Ascending aorta (tissue), 2 donors: ENCODE data around the gene LRBA. TPM values are rescaled to one million over a fixed set of nuclear protein-coding genes. Genes with fewer than 3 reads are reported as not detected.

Experiments
- DNase-seq, 2 donors: peaks; one replicate each; pipeline ENCODE4 v3.0.0-alpha.2; 2019; ENCODE audit warnings: low spot score in 2 of 2
- H3K27ac ChIP-seq, 2 donors: fragments of 200-600 bp; sonication (generic); one replicate each; pipeline ENCODE4 v1.5.1; 2016 to 2017; ENCODE audit warnings: mild to moderate bottlenecking in 1 of 2
- H3K27me3 ChIP-seq: fragments of 200-600 bp; sonication (generic); one replicate; pipeline ENCODE4 v1.5.1; 2017
- H3K36me3 ChIP-seq, 2 donors: fragments of 200-600 bp; sonication (generic); one replicate each; pipeline ENCODE4 v1.5.1; 2016
- H3K4me1 ChIP-seq, 2 donors: fragments of 200-600 bp; sonication (generic); one replicate each; pipeline ENCODE4 v1.5.1; 2016 to 2017; ENCODE audit warnings: mild to moderate bottlenecking in 1 of 2
- H3K4me3 ChIP-seq, 2 donors: fragments of 200-600 bp; sonication (generic); one replicate each; pipeline ENCODE4 v1.5.1; 2016 to 2017; ENCODE audit warnings: mild to moderate bottlenecking in 1 of 2
- H3K9me3 ChIP-seq, 2 donors: fragments of 200-600 bp; sonication (generic); one replicate each; pipeline ENCODE4 v1.5.1; 2016
- CTCF ChIP-seq, 3 experiments: fragments of 200-600 bp in 2 of 3; fragments of 450-650 bp in 1 of 3; sonication (generic) in 2 of 3; IDR thresholded peaks; one replicate each; pipeline ENCODE4 v1.5.1; 2016 to 2019; ENCODE audit warnings: antibody characterized with exemption in 3 of 3, mild to moderate bottlenecking in 1 of 3, moderate library complexity in 1 of 3
- intact Hi-C: fragments of 100-400 bp; cut with DNase I; formaldehyde crosslinking; loops from one replicate; pipeline ENCODE4 v1.15.1; 2023
- total RNA-seq: library from RNA; depleted of rRNA; stranded (reverse); fragments of >200 nt; gene quantifications from one replicate; pipeline ENCODE4 v1.1.0, GENCODE V29; 2016

Gene LRBA
- total RNA-seq, 1 donor from 2014 or later: 15.2 TPM

- H3K4me1 ChIP-seq: no peaks in the 10 kb centered on the region
- no peak overlapping the region for H3K27ac ChIP-seq
- H3K9me3 ChIP-seq: no peaks in the 10 kb centered on the region
- H3K27me3 ChIP-seq: no peaks in the 10 kb centered on the region
- no peaks in the 10 kb centered on the region for H3K36me3 ChIP-seq
- DNase-seq: no peak
- TF ChIP-seq CTCF (IDR thresholded peaks at IDR 0.05): no peak
- H3K4me3 ChIP-seq: no peak overlapping the region
- intact Hi-C loops: no loop called here
These were observed 315.5 kb downstream of the LRBA start for GRCh38 chr4:150699599-150699998.

- H3K36me3 ChIP-seq: no peaks in the 10 kb centered on the region
- intact Hi-C loops: no loop called here
- no peak overlapping the region for H3K4me3 ChIP-seq
- no peak for DNase-seq
- H3K4me1 ChIP-seq: no peaks in the 10 kb centered on the region
- no peak for TF ChIP-seq CTCF (IDR thresholded peaks at IDR 0.05)
- no peaks in the 10 kb centered on the region for H3K27me3 ChIP-seq
- no peaks in the 10 kb centered on the region for H3K9me3 ChIP-seq
- H3K27ac ChIP-seq: no peak overlapping the region
These were observed 319.9 kb downstream of the LRBA start for GRCh38 chr4:150695162-150695561.

GRCh38 chr4:150694438-150694837 is 320.6 kb downstream of the LRBA start:
- Histone ChIP-seq H3K4me1 (no peaks in the 10 kb centered on the region), H3K27me3 (no peaks in the 10 kb centered on the region), H3K9me3 (no peaks in the 10 kb centered on the region), H3K36me3 (no peaks in the 10 kb centered on the region), H3K4me3 (no peak overlapping the region), H3K27ac (no peak overlapping the region)
- TF ChIP-seq CTCF (IDR thresholded peaks at IDR 0.05): no peak
- DNase-seq: no peak
- intact Hi-C loops: no loop called here

GRCh38 chr4:150683775-150684350 is 331.2 kb downstream of the LRBA start:
- Histone ChIP-seq H3K4me1 (no peaks in the 10 kb centered on the region), H3K27ac (no peak overlapping the region), H3K27me3 (no peaks in the 10 kb centered on the region), H3K4me3 (no peak overlapping the region), H3K36me3 (no peaks in the 10 kb centered on the region), H3K9me3 (no peaks in the 10 kb centered on the region)
- DNase-seq: no peak
- TF ChIP-seq CTCF (IDR thresholded peaks at IDR 0.05): no peak
- intact Hi-C loops: no loop called here

GRCh38 chr4:150682126-150682525 is 333.0 kb downstream of the LRBA start:
- Histone ChIP-seq H3K27me3 (no peaks in the 10 kb centered on the region), H3K9me3 (no peaks in the 10 kb centered on the region), H3K27ac (no peak overlapping the region), H3K36me3 (no peaks in the 10 kb centered on the region), H3K4me1 (no peaks in the 10 kb centered on the region), H3K4me3 (no peak overlapping the region)
- intact Hi-C loops: no loop called here
- no peak for DNase-seq
- no peak for TF ChIP-seq CTCF (IDR thresholded peaks at IDR 0.05)

GRCh38 chr4:150681063-150681462 is 334.0 kb downstream of the LRBA start:
- H3K4me1 ChIP-seq: no peaks in the 10 kb centered on the region
- intact Hi-C loops: no loop called here
- TF ChIP-seq CTCF (IDR thresholded peaks at IDR 0.05): no peak
- DNase-seq: no peak
- H3K27me3 ChIP-seq: no peaks in the 10 kb centered on the region
- H3K9me3 ChIP-seq: no peaks in the 10 kb centered on the region
- no peak overlapping the region for H3K27ac ChIP-seq
- no peak overlapping the region for H3K4me3 ChIP-seq
- H3K36me3 ChIP-seq: no peaks in the 10 kb centered on the region
